A673 (cell line): ENCODE results near the gene BMPR1A. TPM values are rescaled to one million over a fixed set of nuclear protein-coding genes. Genes with fewer than 3 reads are reported as not detected.

ENCODE experiments used
- BruUV-seq: library from RNA; stranded (reverse); fragments of 400-500 nt; replicated peaks from 2 replicates; lab custom pipeline; 2021; lab: Mats Ljungman, UMichigan
- CTCF ChIA-PET: fragments of 300-600 bp; sonication (Branson Sonifier 250); formaldehyde crosslinking; loops from one replicate; lab custom pipeline; 2022; ENCODE audit warnings: antibody characterized with exemption; lab: Charles Lee
- POLR2A ChIA-PET: fragments of 300-600 bp; sonication (Branson Sonifier 250); formaldehyde crosslinking; loops from one replicate; lab custom pipeline; 2022; ENCODE audit warnings: antibody characterized with exemption; ENCODE audit not compliant: low non-redundant PET; lab: Charles Lee
- DNase-seq: peaks from one replicate; pipeline ENCODE4 v3.0.0-alpha.2; 2015; ENCODE audit warnings: low spot score
- H3K27ac ChIP-seq: fragments of 200-600 bp; sonication (generic); 2 replicates; pipeline ENCODE4 v1.5.1; 2016; ENCODE audit warnings: mixed run types, low read depth, mild to moderate bottlenecking, mixed read lengths, antibody characterized with exemption, low read length; ENCODE audit not compliant: poor library complexity, severe bottlenecking
- H3K27me3 ChIP-seq: fragments of 200-600 bp; sonication (generic); replicated peaks from 2 replicates; pipeline ENCODE4 v1.6.1; 2017; ENCODE audit warnings: mixed run types, low read depth, mild to moderate bottlenecking, mixed read lengths, antibody characterized with exemption, low read length; ENCODE audit not compliant: insufficient read depth, poor library complexity
- H3K36me3 ChIP-seq: fragments of 200-600 bp; sonication (generic); 2 replicates; pipeline ENCODE4 v1.6.1; 2016; ENCODE audit warnings: mixed run types, mild to moderate bottlenecking, mixed read lengths, antibody characterized with exemption, low read length; ENCODE audit not compliant: insufficient read depth, poor library complexity, severe bottlenecking
- H3K4me1 ChIP-seq: fragments of 200-600 bp; sonication (generic); 2 replicates; pipeline ENCODE4 v1.6.1; 2017; ENCODE audit warnings: mixed run types, mild to moderate bottlenecking, mixed read lengths, antibody characterized with exemption, low read length; ENCODE audit not compliant: insufficient read depth, poor library complexity, severe bottlenecking
- H3K4me3 ChIP-seq: fragments of 200-600 bp; sonication (generic); 2 replicates; pipeline ENCODE4 v1.5.1; 2016; ENCODE audit warnings: low read depth, mixed run types, mild to moderate bottlenecking, mixed read lengths, low read length; ENCODE audit not compliant: poor library complexity, severe bottlenecking
- H3K9me3 ChIP-seq: fragments of 200-600 bp; sonication (generic); 2 replicates; pipeline ENCODE4 v1.6.1; 2016; ENCODE audit warnings: mixed run types, low read depth, mild to moderate bottlenecking, mixed read lengths, antibody characterized with exemption, low read length; ENCODE audit not compliant: poor library complexity, severe bottlenecking
- EZH2 ChIP-seq: fragments of 200-600 bp; sonication (generic); IDR thresholded peaks from 2 replicates; pipeline ENCODE4 v1.6.1; 2017; ENCODE audit warnings: borderline replicate concordance, low read depth, mild to moderate bottlenecking, mixed read lengths, antibody characterized with exemption, low read length; ENCODE audit not compliant: poor library complexity, severe bottlenecking
- intact Hi-C: fragments of 100-400 bp; cut with micrococcal nuclease; formaldehyde crosslinking; loops from one replicate; pipeline ENCODE4 v1.10.0; 2022; ENCODE audit not compliant: unreplicated experiment
- total RNA-seq: library from RNA; stranded (reverse); gene quantifications from 2 replicates; pipeline ENCODE4 v1.2.3, GENCODE V29; 2021
- TF ChIP-seq, protein P1 (sequence below): fragments of 300-800, 200-600 bp; sonication (generic); conservative IDR thresholded peaks from 2 replicates; pipeline ENCODE4 v1.5.1; 2017; ENCODE audit warnings: low read depth, mild to moderate bottlenecking, antibody characterized with exemption, low read length, moderate library complexity, mixed read lengths

The BMPR1A gene
- total RNA-seq, 1 experiment from 2014 or later, result 136 TPM

DNA sequence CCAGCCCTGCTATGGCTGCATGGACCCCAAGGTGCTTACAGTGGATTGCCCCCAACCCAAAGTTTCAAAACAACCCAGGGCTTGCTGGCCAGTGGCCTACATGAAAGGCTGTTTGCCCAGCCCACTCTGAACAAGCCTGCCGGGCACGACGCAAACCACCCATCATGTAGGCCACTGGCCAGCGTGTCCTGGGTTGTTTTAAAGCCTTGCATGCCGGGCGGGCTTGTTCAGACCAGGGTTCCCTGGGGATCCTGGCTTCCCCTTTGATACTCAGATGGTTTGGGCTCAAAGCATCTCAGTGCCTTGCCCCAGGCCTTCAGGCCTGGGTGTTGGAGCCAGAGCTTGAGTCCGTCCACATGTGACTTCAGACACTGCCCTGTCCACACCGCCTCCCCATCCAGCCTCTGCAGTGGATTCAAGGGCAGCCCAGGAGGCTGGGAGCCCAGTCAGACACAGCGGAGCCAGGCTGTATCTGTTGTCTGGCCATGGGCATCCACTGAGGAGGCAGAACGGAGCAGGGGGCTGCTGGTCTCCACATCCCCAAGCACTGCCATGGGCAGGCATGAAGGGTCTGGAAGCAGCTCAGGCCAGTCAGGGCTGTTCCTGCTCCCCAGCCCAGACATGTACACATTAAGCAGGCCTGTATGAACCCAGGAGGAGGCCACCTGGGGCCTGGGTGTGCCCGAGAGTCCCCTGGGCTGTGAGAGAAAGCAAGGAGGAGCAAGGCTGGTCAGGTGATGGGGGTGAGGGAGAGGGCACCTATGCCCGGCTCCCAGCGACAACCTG lies 207.8 kb downstream of the BMPR1A start:
- H3K4me1 ChIP-seq, result peaks cover 6% of the 10 kb centered on the region
- H3K9me3 ChIP-seq, result no peaks in the 10 kb centered on the region
- no peak overlapping the region for H3K27ac ChIP-seq
- DNase-seq, result no peak
- H3K4me3 ChIP-seq, result no peak overlapping the region
- CTCF ChIA-PET, result no interaction called here
- intact Hi-C loops, result loop anchor here (10.0 kb wide), 1 partner anchor 279 kb away; no protein-coding TSS in a partner anchor
- POLR2A ChIA-PET, result no interaction called here
- H3K27me3 ChIP-seq, result no peaks in the 10 kb centered on the region
- BruUV-seq, result no TSS peak
- TF ChIP-seq, protein P1, sequence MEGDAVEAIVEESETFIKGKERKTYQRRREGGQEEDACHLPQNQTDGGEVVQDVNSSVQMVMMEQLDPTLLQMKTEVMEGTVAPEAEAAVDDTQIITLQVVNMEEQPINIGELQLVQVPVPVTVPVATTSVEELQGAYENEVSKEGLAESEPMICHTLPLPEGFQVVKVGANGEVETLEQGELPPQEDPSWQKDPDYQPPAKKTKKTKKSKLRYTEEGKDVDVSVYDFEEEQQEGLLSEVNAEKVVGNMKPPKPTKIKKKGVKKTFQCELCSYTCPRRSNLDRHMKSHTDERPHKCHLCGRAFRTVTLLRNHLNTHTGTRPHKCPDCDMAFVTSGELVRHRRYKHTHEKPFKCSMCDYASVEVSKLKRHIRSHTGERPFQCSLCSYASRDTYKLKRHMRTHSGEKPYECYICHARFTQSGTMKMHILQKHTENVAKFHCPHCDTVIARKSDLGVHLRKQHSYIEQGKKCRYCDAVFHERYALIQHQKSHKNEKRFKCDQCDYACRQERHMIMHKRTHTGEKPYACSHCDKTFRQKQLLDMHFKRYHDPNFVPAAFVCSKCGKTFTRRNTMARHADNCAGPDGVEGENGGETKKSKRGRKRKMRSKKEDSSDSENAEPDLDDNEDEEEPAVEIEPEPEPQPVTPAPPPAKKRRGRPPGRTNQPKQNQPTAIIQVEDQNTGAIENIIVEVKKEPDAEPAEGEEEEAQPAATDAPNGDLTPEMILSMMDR, result no peak
- TF ChIP-seq EZH2, result no peak
- H3K36me3 ChIP-seq, result no peaks in the 10 kb centered on the region

- intact Hi-C loops, result loop anchor here (10.0 kb wide), 1 partner anchor 280 kb away; no protein-coding TSS in a partner anchor
- no TSS peak for BruUV-seq
- Histone ChIP-seq H3K36me3 (no peaks in the 10 kb centered on the region), H3K27me3 (no peaks in the 10 kb centered on the region), H3K4me1 (peaks cover 6% of the 10 kb centered on the region), H3K4me3 (no peak overlapping the region), H3K27ac (no peak overlapping the region), H3K9me3 (no peaks in the 10 kb centered on the region)
- POLR2A ChIA-PET, result no interaction called here
- CTCF ChIA-PET, result no interaction called here
- no peak for DNase-seq
- TF ChIP-seq EZH2, result no peak
- TF ChIP-seq, protein P1, result no peak
Observed at GRCh38 chr10:86964847-86965190, 208.4 kb downstream of the BMPR1A start.

DNA sequence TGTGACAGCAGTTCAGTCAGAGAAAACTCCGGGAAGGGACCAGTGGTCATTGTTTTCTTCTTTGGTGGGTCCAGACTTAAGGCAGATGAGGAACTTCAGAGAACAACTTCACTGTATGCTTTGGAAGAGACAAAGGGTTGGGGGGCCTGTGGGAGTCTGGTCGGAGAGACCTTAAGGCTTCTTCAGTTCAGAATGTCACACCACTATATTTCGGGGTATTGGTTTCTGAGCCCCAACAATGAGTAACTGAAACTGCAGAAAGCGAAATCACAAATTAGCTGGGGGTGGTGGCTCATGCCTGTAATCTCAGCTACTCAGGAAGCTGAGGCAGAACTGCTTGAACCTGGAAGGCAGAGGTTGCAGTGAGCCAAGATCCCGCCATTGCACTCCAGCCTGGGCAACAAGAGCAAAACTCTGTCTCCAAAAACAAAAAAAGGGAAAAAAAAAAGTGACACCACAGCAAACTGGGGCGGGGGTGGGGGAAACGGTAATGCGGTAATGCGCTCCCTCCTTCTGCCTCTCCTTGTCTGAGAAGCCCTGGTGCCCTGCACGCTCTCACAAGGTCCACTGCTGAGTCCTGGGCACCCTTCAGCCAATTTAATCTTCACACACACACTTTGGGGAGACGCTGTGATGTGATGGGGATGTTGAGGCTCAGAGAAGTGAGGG lies 209.7 kb downstream of the BMPR1A start:
- intact Hi-C loops, result loop anchor here (10.0 kb wide), 1 partner anchor 281 kb away; no protein-coding TSS in a partner anchor
- ChIA-PET POLR2A (interaction anchor here (0.6 kb wide), 2 partner anchors 10 to 210 kb away, joined by 3 to 12 read pairs; partner anchors contain the start of gene BMPR1A), CTCF (interaction anchor here (0.6 to 1.7 kb wide), 9 partner anchors 10 to 877 kb away, joined by 3 to 12 read pairs (median 6); no protein-coding TSS in a partner anchor)
- H3K27me3 ChIP-seq, result no peaks in the 10 kb centered on the region
- no peak overlapping the region for H3K27ac ChIP-seq
- BruUV-seq, result no TSS peak
- no peaks in the 10 kb centered on the region for H3K36me3 ChIP-seq
- H3K4me1 ChIP-seq, result peaks cover 6% of the 10 kb centered on the region
- H3K9me3 ChIP-seq, result no peaks in the 10 kb centered on the region
- DNase-seq, result no peak
- H3K4me3 ChIP-seq, result no peak overlapping the region
- TF ChIP-seq EZH2, result no peak
- TF ChIP-seq, protein P1, result no peak
